Loucy (cell line): ENCODE results near the gene ZNF48.
A peak's percentile ranks its signal among the peaks of the same experiment; 100 is the strongest.

Experiments used
- H2AFZ ChIP-seq: fragments of 200-600 bp; sonication (generic); 2 replicates; pipeline ENCODE4 v1.6.0; 2016; ENCODE audit warnings: antibody characterized with exemption, mild to moderate bottlenecking, low read length, moderate library complexity
- H3F3A ChIP-seq: fragments of 200-600 bp; 2 replicates; pipeline ENCODE4 v1.6.0; 2016; ENCODE audit warnings: antibody characterized with exemption, low read depth, mild to moderate bottlenecking
- H3K27me3 ChIP-seq: fragments of 200-600 bp; sonication (generic); 2 replicates; pipeline ENCODE4 v1.6.1; 2014; ENCODE audit warnings: low read length, mild to moderate bottlenecking; ENCODE audit not compliant: insufficient read depth, poor library complexity, severe bottlenecking
- H3K36me3 ChIP-seq: fragments of 200-600 bp; sonication (generic); 2 replicates; pipeline ENCODE4 v1.6.1; 2016; ENCODE audit warnings: low read length; ENCODE audit not compliant: insufficient read depth
- H3K4me1 ChIP-seq: fragments of 200-600 bp; sonication (generic); 2 replicates; pipeline ENCODE4 v1.5.1; 2014; ENCODE audit warnings: low read length, mild to moderate bottlenecking; ENCODE audit not compliant: insufficient read depth, poor library complexity, severe bottlenecking
- H3K4me2 ChIP-seq: fragments of 200-600 bp; sonication (generic); 2 replicates; pipeline ENCODE4 v1.6.0; 2014; ENCODE audit warnings: antibody characterized with exemption, low read length, low read depth, mild to moderate bottlenecking; ENCODE audit not compliant: poor library complexity, severe bottlenecking
- H3K4me3 ChIP-seq: fragments of 200-600 bp; sonication (generic); 2 replicates; pipeline ENCODE4 v1.5.1; 2014; ENCODE audit warnings: low read length, mild to moderate bottlenecking, mixed read lengths; ENCODE audit not compliant: poor library complexity, severe bottlenecking
- H3K79me2 ChIP-seq: fragments of 200-600 bp; sonication (generic); 2 replicates; pipeline ENCODE4 v1.6.1; 2014; ENCODE audit warnings: low read length; ENCODE audit not compliant: insufficient read depth
- H3K9ac ChIP-seq: fragments of 200-600 bp; sonication (generic); 2 replicates; pipeline ENCODE4 v1.6.0; 2014; ENCODE audit warnings: mild to moderate bottlenecking, low read depth, low read length, moderate library complexity; ENCODE audit not compliant: poor library complexity, severe bottlenecking
- H3K9me2 ChIP-seq: fragments of 200-600 bp; sonication (generic); replicated peaks from 2 replicates; pipeline ENCODE4 v1.6.1; 2016; ENCODE audit warnings: low read depth, low read length, mixed read lengths
- H3K9me3 ChIP-seq: fragments of 200-600 bp; sonication (generic); 2 replicates; pipeline ENCODE4 v1.6.1; 2014; ENCODE audit warnings: mild to moderate bottlenecking, antibody characterized with exemption, low read length, low read depth; ENCODE audit not compliant: insufficient read depth
- H4K20me1 ChIP-seq: fragments of 200-600 bp; sonication (generic); 2 replicates; pipeline ENCODE4 v1.6.0; 2014; ENCODE audit warnings: antibody characterized with exemption, low read length, mild to moderate bottlenecking; ENCODE audit not compliant: insufficient read depth, poor library complexity, severe bottlenecking
- CTCF ChIP-seq: fragments of 200-600 bp; sonication (generic); conservative IDR thresholded peaks from 2 replicates; pipeline ENCODE4 v1.5.1; 2014; ENCODE audit warnings: mild to moderate bottlenecking, antibody characterized with exemption, low read length
- EZH2phosphoT487 ChIP-seq: fragments of 200-600 bp; IDR thresholded peaks from 2 replicates; pipeline ENCODE4 v1.6.1; 2018; ENCODE audit warnings: antibody characterized with exemption, mild to moderate bottlenecking, moderate library complexity, borderline replicate concordance

Gene ZNF48

GRCh38 chr16:30401768-30402425, 6.7 kb downstream of the ZNF48 start:
- Histone ChIP-seq H3K36me3 (peaks cover 8% of the 10 kb centered on the region; the same call in 1 of the 2 replicates), H4K20me1 (peaks cover 4% of the 10 kb centered on the region), H3K9ac (no peak overlapping the region), H3F3A (peaks cover 32% of the 10 kb centered on the region), H3K9me2 (no peaks in the 10 kb centered on the region), H2AFZ (no peak overlapping the region), H3K4me2 (no peak overlapping the region), H3K4me1 (peaks cover 40% of the 10 kb centered on the region), H3K4me3 (no peak overlapping the region), H3K9me3 (no peaks in the 10 kb centered on the region), H3K79me2 (peaks cover 23% of the 10 kb centered on the region), H3K27me3 (no peaks in the 10 kb centered on the region)
- TF ChIP-seq EZH2phosphoT487, result no peak

GRCh38 chr16:30406795-30407101, 11.5 kb downstream of the ZNF48 start:
- H3K79me2 ChIP-seq, result peaks cover 23% of the 10 kb centered on the region
- no peaks in the 10 kb centered on the region for H3K9me3 ChIP-seq
- peaks cover 29% of the 10 kb centered on the region for H3K4me1 ChIP-seq
- H4K20me1 ChIP-seq, result peaks cover 7% of the 10 kb centered on the region
- H3K4me2 ChIP-seq, result peak overlapping the region; percentile 98
- no peak for TF ChIP-seq CTCF
- no peak for TF ChIP-seq EZH2phosphoT487
- H3F3A ChIP-seq, result peaks cover 12% of the 10 kb centered on the region
- no peaks in the 10 kb centered on the region for H3K9me2 ChIP-seq
- H3K27me3 ChIP-seq, result no peaks in the 10 kb centered on the region
- H3K36me3 ChIP-seq, result no peaks in the 10 kb centered on the region; the same call in 1 of the 2 replicates
- H3K9ac ChIP-seq, result peak overlapping the region; percentile 73
- H2AFZ ChIP-seq, result peak overlapping the region; percentile 89
- H3K4me3 ChIP-seq, result peak overlapping the region; percentile 84

GRCh38 chr16:30407102-30407803, 12.0 kb downstream of the ZNF48 start, which contains the start of gene ZNF771:
Gene ZNF771, plus strand, starts transcription at chr16:30407606. Its CDS starts 448 bp downstream, at chr16:30408054.
- peak within 1 kb of the TSS; percentile 73 for H3K9ac ChIP-seq
- no peaks in the 10 kb centered on the region for H3K27me3 ChIP-seq
- no peak for TF ChIP-seq EZH2phosphoT487
- TF ChIP-seq CTCF, result peak; percentile 21; the same call in 1 of the 2 replicates
- H3K9me3 ChIP-seq, result no peaks in the 10 kb centered on the region
- H4K20me1 ChIP-seq, result peaks cover 9% of the 10 kb centered on the region
- peaks cover 28% of the 10 kb centered on the region for H3K79me2 ChIP-seq
- peaks cover 9% of the 10 kb centered on the region; the same call in 1 of the 2 replicates for H3F3A ChIP-seq
- H3K9me2 ChIP-seq, result no peaks in the 10 kb centered on the region
- H3K36me3 ChIP-seq, result no peaks in the 10 kb centered on the region; the same call in 1 of the 2 replicates
- H2AFZ ChIP-seq, result peak within 1 kb of the TSS; percentile 89
- peaks cover 34% of the 10 kb centered on the region for H3K4me1 ChIP-seq
- H3K4me3 ChIP-seq, result peak within 1 kb of the TSS; percentile 84
- peak within 1 kb of the TSS; percentile 98 for H3K4me2 ChIP-seq
